ENCODE measurements around the gene HIVEP1. TPM values are rescaled to one million over a fixed set of nuclear protein-coding genes. Genes with fewer than 3 reads are reported as not detected.
A peak's percentile ranks its signal among the peaks of the same experiment; 100 is the strongest.

The HIVEP1 gene
- total and polyA plus RNA-seq, 2 of the 8 experiments (the other 6 are each of a cell fraction or from before 2014, with no cell fraction given): 22.6 to 23.1 TPM

GRCh38 chr6:12034837-12035236 is 22.7 kb downstream of the HIVEP1 start:
- TF ChIP-seq YY1 (IDR thresholded peaks at IDR 0.05; ENCODE audit: low read depth, low read length) (no peak), RAD21 (IDR thresholded peaks at IDR 0.05 in 1 of 2, conservative IDR thresholded peaks at IDR 0.05 in 1 of 2; ENCODE audit: low read depth in 2 of 2, low read length in 2 of 2) (0 out of 4 replicates have a peak, but pooled peaks of 1 of the 2 experiments have one; percentile 12)
- Histone ChIP-seq H2AK5ac (ENCODE audit: low read depth, low read length) (no peak overlapping the region), H3K4ac (replicated peaks; ENCODE audit: insufficient read length, low read depth, low read length) (no peak overlapping the region), H3K14ac (ENCODE audit: insufficient read length) (no peak overlapping the region), H4K20me1 (replicated peaks in 1 of 2; ENCODE audit: control insufficient read depth in 1 of 2, insufficient read depth in 2 of 2, low read length in 2 of 2) (peaks cover 7 to 12% of the 10 kb centered on the region in 2 experiments), H3K9ac (replicated peaks in 1 of 4; ENCODE audit: extremely low read depth in 1 of 4, low read depth in 3 of 4, low read length in 3 of 4) (no peak overlapping the region), H3K27ac (ENCODE audit: low read depth, low read length) (no peak overlapping the region), H3K56ac (replicated peaks; ENCODE audit: insufficient read length, low read depth, low read length) (no peak overlapping the region), H3K23me2 (ENCODE audit: low read depth, low read length) (no peaks in the 10 kb centered on the region; the same call in 1 of the 2 replicates), H2BK12ac (ENCODE audit: low read depth, low read length) (no peak overlapping the region), H4K91ac (replicated peaks; ENCODE audit: insufficient read length, low read length) (no peak overlapping the region), H2BK5ac (ENCODE audit: low read depth, low read length) (no peak overlapping the region), H3K18ac (ENCODE audit: extremely low read depth, low read length) (no peak overlapping the region), H3K9me3 (ENCODE audit: insufficient read depth in 2 of 2, low read depth in 1 of 2, low read length in 1 of 2) (no peaks in the 10 kb centered on the region), H3K4me3 (ENCODE audit: extremely low read depth in 1 of 4, insufficient read depth in 2 of 4, low read depth in 3 of 4, low read length in 4 of 4) (no peak overlapping the region), H2BK15ac (ENCODE audit: low read length) (no peak overlapping the region), H3K79me1 (ENCODE audit: low read depth, low read length) (peaks cover 9% of the 10 kb centered on the region), H2AFZ (ENCODE audit: low read length) (no peak overlapping the region), H3K4me1 (replicated peaks in 1 of 4; ENCODE audit: control insufficient read depth in 3 of 4, insufficient read depth in 4 of 4, low read length in 3 of 4) (peaks cover 5 to 20% (median 9%) of the 10 kb centered on the region in 4 experiments), H2BK20ac (ENCODE audit: low read length) (no peak overlapping the region), H3K27me3 (replicated peaks in 1 of 4; ENCODE audit: control insufficient read depth in 3 of 4, extremely low read depth in 1 of 4, insufficient read depth in 3 of 4, low read length in 3 of 4) (no peaks in the 10 kb centered on the region), H4K8ac (ENCODE audit: extremely low read depth, insufficient read depth, low read length) (no peak overlapping the region), H3K23ac (ENCODE audit: insufficient read length) (no peak overlapping the region), H3K4me2 (ENCODE audit: insufficient read depth in 1 of 2, low read depth in 2 of 2, low read length in 2 of 2) (no peak overlapping the region), H3K36me3 (ENCODE audit: control insufficient read depth in 2 of 4, insufficient read depth in 4 of 4, low read length in 3 of 4) (no peaks in the 10 kb centered on the region), H3K79me2 (ENCODE audit: control insufficient read depth in 1 of 2, insufficient read depth in 2 of 2, low read length in 2 of 2) (peaks cover 5 to 96% of the 10 kb centered on the region in 2 experiments), H2BK120ac (replicated peaks; ENCODE audit: low read depth, low read length) (no peak overlapping the region), H4K5ac (ENCODE audit: insufficient read length, low read depth, low read length) (no peak overlapping the region)
- DNase-seq (ENCODE audit: low read depth in 1 of 2, low spot score in 2 of 2): no peak
- ChIA-PET CTCF (ENCODE audit: partially characterized antibody) (interaction anchor here (0.9 to 1.1 kb wide), 2 partner anchors 50 to 252 kb away, joined by 3 read pairs; no protein-coding TSS in a partner anchor), POLR2A (ENCODE audit: partially characterized antibody) (interaction anchor here (0.6 kb wide), 1 partner anchor 16 kb away, joined by 3 read pairs; no protein-coding TSS in a partner anchor)
- FAIRE-seq: no peak
- 94% methylated on average over 5 of the region's 5 CpGs; no CpG with 5 or more reads in 1 of the 2 experiments for WGBS, 2 experiments (ENCODE audit: extremely low coverage in 1 of 2, insufficient coverage in 1 of 2, insufficient read length in 1 of 2, insufficient replicate concordance in 2 of 2, low coverage in 1 of 2, low lambda C conversion rate in 2 of 2, missing lambda C conversion rate in 1 of 2)
